HCT116 (cell line): ENCODE data around the gene LRP2. TPM values are rescaled to one million over a fixed set of nuclear protein-coding genes. Genes with fewer than 3 reads are reported as not detected.

Source experiments
- ATAC-seq: fragments of 200-7000 bp; cut with Tn5 transposase; 2 replicates; pipeline ENCODE4 v1.9.1; 2020; ENCODE audit warnings: mild to moderate bottlenecking, moderate library complexity
- BruUV-seq: library from RNA; stranded (reverse); fragments of 400-500 nt; replicated peaks from 2 replicates; lab custom pipeline; 2021; lab: Mats Ljungman, UMichigan
- CTCF ChIA-PET: fragments of 300-600 bp; sonication (Branson Sonifier 250); formaldehyde crosslinking; loops from one replicate; lab custom pipeline; 2021; ENCODE audit warnings: antibody characterized with exemption; lab: Charles Lee
- POLR2A ChIA-PET: fragments of 300-600, 350-600 bp; sonication (Branson Sonifier 250); formaldehyde crosslinking; loops from one replicate; lab custom pipeline; 2021; ENCODE audit warnings: antibody characterized with exemption; lab: Charles Lee
- RAD21 ChIA-PET, 2 experiments: fragments of 300-600 bp; sonication (Branson Sonifier 250); formaldehyde crosslinking; loops; one replicate each; lab custom pipeline; 2023; ENCODE audit warnings: low total read pairs in 2 of 2; ENCODE audit not compliant: uncharacterized antibody in 2 of 2, unreplicated experiment in 2 of 2, low non-redundant PET in 1 of 2; lab: Charles Lee
- DNase-seq: peaks from one replicate; pipeline ENCODE4 v3.0.0-alpha.2; 2010; ENCODE audit warnings: low read depth, low spot score
- H2AFZ ChIP-seq: fragments of 200-600 bp; shearing (Covaris generic), sonication (generic); 2 replicates; pipeline ENCODE4 v1.6.1; 2017; ENCODE audit warnings: low read depth, mixed run types, mixed read lengths, antibody characterized with exemption, low read length; ENCODE audit not compliant: poor library complexity, severe bottlenecking
- H3K27ac ChIP-seq: 2 replicates; pipeline ENCODE4 v1.5.1; 2012; ENCODE audit warnings: low read depth, low read length
- H3K27me3 ChIP-seq: fragments of 200-600 bp; sonication (generic); 2 replicates; pipeline ENCODE4 v1.6.1; 2016; ENCODE audit warnings: mixed run types, low read length, mixed read lengths; ENCODE audit not compliant: insufficient read depth
- H3K36me3 ChIP-seq, 2 experiments: fragments of 200-500 bp in 1 of 2; fragments of 200-600 bp in 1 of 2; sonication (Bioruptor generic) in 1 of 2; sonication (generic) in 1 of 2; 2 replicates each; pipeline versions ENCODE4 v1.5.1 to v1.6.1; 2014 to 2016; ENCODE audit warnings: low read length in 2 of 2, inconsistent platforms in 1 of 2, mixed read lengths in 1 of 2, mixed run types in 1 of 2; ENCODE audit not compliant: insufficient read depth in 2 of 2, control insufficient read depth in 1 of 2
- H3K4me1 ChIP-seq, 2 experiments: fragments of 200-600 bp in 1 of 2; sonication (generic) in 1 of 2; 2 replicates each; pipeline versions ENCODE4 v1.5.1 to v1.6.1; 2012 to 2017; ENCODE audit warnings: low read length in 2 of 2, inconsistent platforms in 1 of 2, mild to moderate bottlenecking in 1 of 2, mixed read lengths in 1 of 2, mixed run types in 1 of 2, moderate library complexity in 1 of 2; ENCODE audit not compliant: insufficient read depth in 2 of 2, control insufficient read depth in 1 of 2
- H3K4me2 ChIP-seq: fragments of 200-600 bp; sonication (generic); 2 replicates; pipeline ENCODE4 v1.6.1; 2017; ENCODE audit warnings: mixed run types, low read length, mixed read lengths
- H3K4me3 ChIP-seq, 2 experiments: fragments of 200-600 bp in 1 of 2; sonication (generic) in 1 of 2; replicated peaks in 1 of 2; 2 replicates each; pipeline ENCODE4 v1.5.1; 2011 to 2016; ENCODE audit warnings: low read length in 2 of 2, control low read depth in 1 of 2, low read depth in 1 of 2, mild to moderate bottlenecking in 1 of 2, mixed read lengths in 1 of 2, mixed run types in 1 of 2
- H3K79me2 ChIP-seq: fragments of 200-600 bp; sonication (generic); 2 replicates; pipeline ENCODE4 v1.6.1; 2017; ENCODE audit warnings: mild to moderate bottlenecking, mixed run types, low read length, moderate library complexity, mixed read lengths; ENCODE audit not compliant: insufficient read depth
- H3K9ac ChIP-seq: fragments of 200-600 bp; sonication (generic); 2 replicates; pipeline ENCODE4 v1.6.1; 2016; ENCODE audit warnings: low read length, mixed read lengths
- H3K9me2 ChIP-seq: fragments of 200-600 bp; sonication (generic), shearing (Covaris generic); 2 replicates; pipeline ENCODE4 v1.6.1; 2017; ENCODE audit warnings: mixed run types, mild to moderate bottlenecking, moderate library complexity; ENCODE audit not compliant: insufficient read depth
- H3K9me3 ChIP-seq, 2 experiments: fragments of 200-500 bp in 1 of 2; fragments of 200-600 bp in 1 of 2; sonication (Bioruptor generic) in 1 of 2; sonication (generic) in 1 of 2; 2 replicates each; pipeline ENCODE4 v1.6.1; 2014 to 2017; ENCODE audit warnings: low read length in 2 of 2, mixed read lengths in 2 of 2, inconsistent platforms in 1 of 2, low read depth in 1 of 2, mild to moderate bottlenecking in 1 of 2, mixed run types in 1 of 2, moderate library complexity in 1 of 2; ENCODE audit not compliant: control insufficient read depth in 1 of 2, insufficient read depth in 1 of 2
- H4K20me1 ChIP-seq: fragments of 200-600 bp; sonication (generic), shearing (Covaris generic); 2 replicates; pipeline ENCODE4 v1.6.1; 2017; ENCODE audit warnings: mixed run types, mild to moderate bottlenecking, moderate library complexity; ENCODE audit not compliant: insufficient read depth
- CEBPB ChIP-seq: IDR thresholded peaks from 2 replicates; pipeline ENCODE4 v1.6.1; 2012; ENCODE audit warnings: low read depth
- EGR1 ChIP-seq: IDR thresholded peaks from 2 replicates; pipeline ENCODE4 v1.6.1; 2012; ENCODE audit warnings: low read depth
- EZH2phosphoT487 ChIP-seq: fragments of 200-600 bp; IDR thresholded peaks from 2 replicates; pipeline ENCODE4 v1.6.1; 2018; ENCODE audit warnings: antibody characterized with exemption, borderline replicate concordance
- FOSL1 ChIP-seq: IDR thresholded peaks from 2 replicates; pipeline ENCODE4 v1.6.1; 2012; ENCODE audit warnings: low read depth
- POLR2A ChIP-seq: IDR thresholded peaks from 2 replicates; pipeline ENCODE4 v1.7.0; 2011; ENCODE audit warnings: borderline replicate concordance; ENCODE audit not compliant: insufficient read depth, insufficient read length; ENCODE audit errors: extremely low read depth
- POLR2AphosphoS5 ChIP-seq: IDR thresholded peaks from 2 replicates; pipeline ENCODE4 v1.6.1; 2011; ENCODE audit warnings: mild to moderate bottlenecking, low read depth, low read length, moderate library complexity
- RAD21 ChIP-seq: IDR thresholded peaks from 2 replicates; pipeline ENCODE4 v1.6.1; 2012; ENCODE audit warnings: low read depth, mild to moderate bottlenecking
- SIN3A ChIP-seq: IDR thresholded peaks from 2 replicates; pipeline ENCODE4 v1.6.1; 2012; ENCODE audit warnings: low read depth
- SP1 ChIP-seq: IDR thresholded peaks from 2 replicates; pipeline ENCODE4 v1.6.1; 2012; ENCODE audit warnings: low read depth
- TCF7L2 ChIP-seq: IDR thresholded peaks from 2 replicates; pipeline ENCODE4 v1.7.0; 2011; ENCODE audit warnings: borderline replicate concordance, inconsistent platforms; ENCODE audit not compliant: insufficient read depth, insufficient read length; ENCODE audit errors: extremely low read depth
- YY1 ChIP-seq: IDR thresholded peaks from 2 replicates; pipeline ENCODE4 v1.6.1; 2011; ENCODE audit warnings: low read length, low read depth, moderate library complexity, mild to moderate bottlenecking; ENCODE audit not compliant: insufficient replicate concordance; ENCODE audit errors: extremely low read depth
- ZNF274 ChIP-seq: fragments of 200-500 bp; sonication (Bioruptor generic); IDR thresholded peaks from 2 replicates; pipeline ENCODE4 v1.6.1; 2014; ENCODE audit warnings: mild to moderate bottlenecking, low read depth, low read length, inconsistent platforms
- intact Hi-C: fragments of 100-400 bp; cut with micrococcal nuclease; formaldehyde crosslinking; loops from 2 replicates; pipeline ENCODE4 v1.10.0; 2022
- total RNA-seq: library from RNA; stranded (reverse); gene quantifications from one replicate; pipeline ENCODE4 v1.2.1, GENCODE V29; 2021; ENCODE audit not compliant: unreplicated experiment
- TF ChIP-seq, protein P1 (sequence below): IDR thresholded peaks from 2 replicates; pipeline ENCODE4 v1.6.1; 2012
- TF ChIP-seq, protein P2 (sequence below): IDR thresholded peaks from 2 replicates; pipeline ENCODE4 v1.6.1; 2012; ENCODE audit warnings: low read depth

Gene LRP2
- total RNA-seq, 1 experiment from 2014 or later = 0.20 TPM

DNA sequence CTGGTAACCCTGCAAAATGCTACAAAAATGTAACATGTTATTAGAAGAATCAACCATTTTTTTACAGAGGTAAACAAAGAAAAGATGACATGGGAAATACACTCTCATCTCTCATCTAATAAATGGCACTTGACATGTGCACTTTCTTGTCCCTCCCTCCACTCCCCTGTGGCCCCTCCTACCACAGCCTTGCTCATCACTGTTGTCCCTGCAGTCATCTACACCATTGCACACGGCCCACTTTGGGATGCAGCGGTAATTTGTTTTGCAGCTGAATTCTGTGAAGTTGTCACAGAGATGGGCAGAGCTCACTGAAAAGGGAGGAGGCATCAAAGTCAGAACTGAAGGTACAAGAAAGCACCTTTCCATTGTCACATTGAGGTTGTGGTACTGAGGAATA lies 189.4 kb downstream of the LRP2 start:
- no peaks in the 10 kb centered on the region for H3K9me3 ChIP-seq
- H3K79me2 ChIP-seq = no peaks in the 10 kb centered on the region
- intact Hi-C loops = no loop called here
- H3K36me3 ChIP-seq = no peaks in the 10 kb centered on the region
- no peaks in the 10 kb centered on the region for H4K20me1 ChIP-seq
- no peak overlapping the region for H3K9ac ChIP-seq
- no peaks in the 10 kb centered on the region for H3K9me2 ChIP-seq
- DNase-seq (no peak), ATAC-seq (no peak)
- no peak overlapping the region for H3K4me3 ChIP-seq
- no TSS peak for BruUV-seq
- H3K27me3 ChIP-seq = no peaks in the 10 kb centered on the region
- H3K27ac ChIP-seq = no peak overlapping the region
- H2AFZ ChIP-seq = no peak overlapping the region
- TF ChIP-seq FOSL1 (no peak), POLR2A (no peak), YY1 (no peak), ZNF274 (no peak), POLR2AphosphoS5 (no peak), RAD21 (no peak), SIN3A (no peak), EGR1 (no peak), EZH2phosphoT487 (no peak), SP1 (no peak), CEBPB (no peak), TCF7L2 (no peak)
- TF ChIP-seq, protein P1, sequence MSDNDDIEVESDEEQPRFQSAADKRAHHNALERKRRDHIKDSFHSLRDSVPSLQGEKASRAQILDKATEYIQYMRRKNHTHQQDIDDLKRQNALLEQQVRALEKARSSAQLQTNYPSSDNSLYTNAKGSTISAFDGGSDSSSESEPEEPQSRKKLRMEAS = no peak
- TF ChIP-seq, protein P2, sequence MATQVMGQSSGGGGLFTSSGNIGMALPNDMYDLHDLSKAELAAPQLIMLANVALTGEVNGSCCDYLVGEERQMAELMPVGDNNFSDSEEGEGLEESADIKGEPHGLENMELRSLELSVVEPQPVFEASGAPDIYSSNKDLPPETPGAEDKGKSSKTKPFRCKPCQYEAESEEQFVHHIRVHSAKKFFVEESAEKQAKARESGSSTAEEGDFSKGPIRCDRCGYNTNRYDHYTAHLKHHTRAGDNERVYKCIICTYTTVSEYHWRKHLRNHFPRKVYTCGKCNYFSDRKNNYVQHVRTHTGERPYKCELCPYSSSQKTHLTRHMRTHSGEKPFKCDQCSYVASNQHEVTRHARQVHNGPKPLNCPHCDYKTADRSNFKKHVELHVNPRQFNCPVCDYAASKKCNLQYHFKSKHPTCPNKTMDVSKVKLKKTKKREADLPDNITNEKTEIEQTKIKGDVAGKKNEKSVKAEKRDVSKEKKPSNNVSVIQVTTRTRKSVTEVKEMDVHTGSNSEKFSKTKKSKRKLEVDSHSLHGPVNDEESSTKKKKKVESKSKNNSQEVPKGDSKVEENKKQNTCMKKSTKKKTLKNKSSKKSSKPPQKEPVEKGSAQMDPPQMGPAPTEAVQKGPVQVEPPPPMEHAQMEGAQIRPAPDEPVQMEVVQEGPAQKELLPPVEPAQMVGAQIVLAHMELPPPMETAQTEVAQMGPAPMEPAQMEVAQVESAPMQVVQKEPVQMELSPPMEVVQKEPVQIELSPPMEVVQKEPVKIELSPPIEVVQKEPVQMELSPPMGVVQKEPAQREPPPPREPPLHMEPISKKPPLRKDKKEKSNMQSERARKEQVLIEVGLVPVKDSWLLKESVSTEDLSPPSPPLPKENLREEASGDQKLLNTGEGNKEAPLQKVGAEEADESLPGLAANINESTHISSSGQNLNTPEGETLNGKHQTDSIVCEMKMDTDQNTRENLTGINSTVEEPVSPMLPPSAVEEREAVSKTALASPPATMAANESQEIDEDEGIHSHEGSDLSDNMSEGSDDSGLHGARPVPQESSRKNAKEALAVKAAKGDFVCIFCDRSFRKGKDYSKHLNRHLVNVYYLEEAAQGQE = no peak
- H3K4me2 ChIP-seq = no peak overlapping the region
- no peaks in the 10 kb centered on the region for H3K4me1 ChIP-seq
- ChIA-PET POLR2A (no interaction called here), RAD21 (no interaction called here), CTCF (no interaction called here)
